ENCODE measurements around the gene CLK3. TPM values are rescaled to one million over a fixed set of nuclear protein-coding genes. Genes with fewer than 3 reads are reported as not detected.

CLK3 gene
- total and polyA plus RNA-seq, 4 experiments from 2014 or later, result 59.1 to 167 (median 128) TPM

DNA sequence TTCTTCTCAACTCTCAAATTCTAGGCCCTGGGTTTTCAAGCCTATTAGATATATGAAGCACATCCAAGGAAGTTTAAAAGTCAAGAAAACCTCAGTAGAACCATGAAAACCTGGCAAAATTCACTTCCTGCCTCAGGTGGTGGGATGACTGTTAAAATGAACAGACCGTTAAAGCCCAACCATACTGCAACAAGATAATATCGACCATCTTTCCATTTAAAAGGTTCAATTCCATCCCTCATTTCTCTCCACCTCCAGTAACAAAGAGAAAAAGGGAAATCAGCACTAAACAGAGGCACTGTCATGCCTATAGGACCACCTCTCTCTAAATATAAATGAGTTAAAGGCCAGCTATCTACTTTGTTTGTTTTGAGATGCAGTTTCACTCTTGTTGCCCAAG is 49.0 kb downstream of the CLK3 start:
- CTCF ChIA-PET (ENCODE audit: partially characterized antibody), result interaction anchor here (0.6 kb wide), 1 partner anchor 167 kb away, joined by 4 read pairs; no protein-coding TSS in a partner anchor
- H3K27ac Mint-ChIP-seq, result peak overlapping the region in 3 of 7 donors; percentile 22 to 74 (median 24)
- intact Hi-C loops (cut with micrococcal nuclease), result no loop called here
- no peaks in the 10 kb centered on the region for H3K27me3 Mint-ChIP-seq
- peaks cover 3% of the 10 kb centered on the region for H3K36me3 ChIP-seq (ENCODE audit: insufficient read depth, low read length)
- H3K9me3 ChIP-seq (ENCODE audit: control insufficient read depth in 1 of 2, low read length in 2 of 2), result no peaks in the 10 kb centered on the region
- POLR2A ChIA-PET (ENCODE audit: partially characterized antibody), result no interaction called here
- H3K4me1 Mint-ChIP-seq, result peaks cover 4 to 21% (median 19%) of the 10 kb centered on the region in 4 donors
- no peak for DNase-seq
- H3K4me1 ChIP-seq (ENCODE audit: insufficient read depth, low read length), result no peaks in the 10 kb centered on the region
- H3K27me3 ChIP-seq (ENCODE audit: insufficient read depth, low read length), result no peaks in the 10 kb centered on the region
- H3K4me3 Mint-ChIP-seq, result no peak overlapping the region
- H3K9me3 Mint-ChIP-seq, result no peaks in the 10 kb centered on the region
- no peak overlapping the region for H3K27ac ChIP-seq (ENCODE audit: low read depth, low read length)
- peaks cover 5 to 23% of the 10 kb centered on the region in 2 donors for H3K36me3 Mint-ChIP-seq
- H3K4me3 ChIP-seq (ENCODE audit: low read length in 2 of 2), result no peak overlapping the region

DNA sequence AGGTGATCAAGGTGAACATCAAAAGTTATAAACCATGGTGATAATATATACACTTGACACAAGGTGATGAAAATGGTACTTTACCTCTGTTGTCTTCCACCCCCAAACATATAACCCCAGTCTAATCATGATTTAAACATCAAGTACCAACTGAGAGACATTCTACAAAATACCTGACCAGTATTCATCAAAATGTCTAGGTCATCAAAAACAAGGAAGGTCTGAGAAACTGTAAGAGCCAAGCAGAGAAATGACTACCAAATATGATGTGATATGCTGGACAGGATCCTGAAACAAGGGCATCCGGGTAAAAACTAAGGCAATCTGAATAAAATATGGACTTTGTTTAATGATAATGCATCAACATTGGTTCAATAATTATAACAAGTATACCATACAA is 52.3 kb downstream of the CLK3 start:
- H3K4me3 Mint-ChIP-seq, result no peak overlapping the region
- H3K27me3 Mint-ChIP-seq, result no peaks in the 10 kb centered on the region
- Histone ChIP-seq H3K27me3 (ENCODE audit: insufficient read depth, low read length) (no peaks in the 10 kb centered on the region), H3K4me3 (ENCODE audit: low read length in 2 of 2) (no peak overlapping the region), H3K27ac (ENCODE audit: low read depth, low read length) (no peak overlapping the region), H3K9me3 (ENCODE audit: control insufficient read depth in 1 of 2, low read length in 2 of 2) (no peaks in the 10 kb centered on the region), H3K36me3 (ENCODE audit: insufficient read depth, low read length) (peaks cover 16% of the 10 kb centered on the region), H3K4me1 (ENCODE audit: insufficient read depth, low read length) (no peaks in the 10 kb centered on the region)
- peaks cover 4 to 14% (median 12%) of the 10 kb centered on the region in 4 donors for H3K4me1 Mint-ChIP-seq
- no peaks in the 10 kb centered on the region for H3K9me3 Mint-ChIP-seq
- peaks cover 21 to 40% of the 10 kb centered on the region in 2 donors for H3K36me3 Mint-ChIP-seq
- CTCF ChIA-PET (ENCODE audit: partially characterized antibody), result no interaction called here
- H3K27ac Mint-ChIP-seq, result peak overlapping the region in 1 of 7 donors; percentile 69
- no peak for DNase-seq
- POLR2A ChIA-PET (ENCODE audit: partially characterized antibody), result no interaction called here
- intact Hi-C loops (cut with micrococcal nuclease), result no loop called here

DNA sequence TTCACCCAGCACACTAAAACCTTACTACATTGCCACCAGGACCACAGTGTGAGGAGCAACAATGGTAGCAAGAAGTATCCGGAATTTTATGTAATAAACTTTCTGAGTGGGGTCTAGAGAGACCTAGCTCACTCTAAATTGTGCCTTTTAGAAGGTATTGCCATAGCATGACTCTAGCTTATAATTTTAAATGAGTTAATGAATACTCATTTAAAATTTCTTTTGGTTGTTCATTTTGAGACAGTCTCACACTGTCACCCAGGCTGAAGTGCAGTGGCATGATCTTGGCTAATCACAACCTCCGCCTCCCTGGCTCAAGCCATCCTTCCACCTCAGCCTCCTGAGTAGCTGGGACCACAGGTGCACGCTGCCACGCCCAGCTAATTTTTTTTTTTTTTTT is 54.0 kb downstream of the CLK3 start:
- ChIA-PET CTCF (ENCODE audit: partially characterized antibody) (interaction anchor here (0.6 to 2.4 kb wide), 2 partner anchors 31 to 34 kb away, joined by 3 to 8 read pairs; no protein-coding TSS in a partner anchor), POLR2A (ENCODE audit: partially characterized antibody) (no interaction called here)
- intact Hi-C loops (cut with micrococcal nuclease), result no loop called here
- H3K4me3 ChIP-seq (ENCODE audit: low read length in 2 of 2), result no peak overlapping the region
- H3K27ac Mint-ChIP-seq, result no peak overlapping the region
- H3K27me3 ChIP-seq (ENCODE audit: insufficient read depth, low read length), result no peaks in the 10 kb centered on the region
- peaks cover 26% of the 10 kb centered on the region for H3K36me3 ChIP-seq (ENCODE audit: insufficient read depth, low read length)
- H3K36me3 Mint-ChIP-seq, result peaks cover 32 to 52% of the 10 kb centered on the region in 2 donors
- no peak overlapping the region for H3K4me3 Mint-ChIP-seq
- H3K27ac ChIP-seq (ENCODE audit: low read depth, low read length), result no peak overlapping the region
- no peaks in the 10 kb centered on the region for H3K9me3 Mint-ChIP-seq
- H3K4me1 Mint-ChIP-seq, result peaks cover 0 to 14% (median 10%) of the 10 kb centered on the region in 4 donors
- no peak for DNase-seq
- no peaks in the 10 kb centered on the region for H3K9me3 ChIP-seq (ENCODE audit: control insufficient read depth in 1 of 2, low read length in 2 of 2)
- no peaks in the 10 kb centered on the region for H3K27me3 Mint-ChIP-seq
- no peaks in the 10 kb centered on the region for H3K4me1 ChIP-seq (ENCODE audit: insufficient read depth, low read length)

DNA sequence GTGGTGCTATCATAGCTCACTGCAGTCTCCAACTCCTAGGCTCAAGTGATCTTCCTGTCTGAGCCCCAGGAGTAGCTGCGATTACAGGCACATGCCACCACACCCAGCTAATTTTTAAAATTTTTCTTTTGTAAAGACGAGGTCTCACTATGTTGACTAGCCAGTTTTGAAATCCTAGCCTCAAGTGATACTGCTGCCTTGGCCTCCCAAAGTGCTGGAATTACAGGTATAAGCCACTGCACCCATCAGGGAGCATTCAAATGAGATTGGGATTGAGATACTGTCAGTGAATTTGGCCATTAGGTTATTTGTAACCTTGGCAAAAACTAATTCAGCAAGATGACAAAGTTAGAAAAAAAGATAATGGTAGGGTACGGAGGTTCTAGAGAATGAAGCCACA is 58.5 kb downstream of the CLK3 start:
- Mint-ChIP-seq H3K4me1 (peaks cover 5 to 18% (median 10%) of the 10 kb centered on the region in 4 donors), H3K36me3 (peaks cover 27 to 39% of the 10 kb centered on the region in 2 donors), H3K27me3 (no peaks in the 10 kb centered on the region), H3K4me3 (no peak overlapping the region), H3K9me3 (no peaks in the 10 kb centered on the region), H3K27ac (peak overlapping the region in 1 of 7 donors; percentile 11)
- CTCF ChIA-PET (ENCODE audit: partially characterized antibody), result no interaction called here
- H3K27ac ChIP-seq (ENCODE audit: low read depth, low read length), result no peak overlapping the region
- H3K4me3 ChIP-seq (ENCODE audit: low read length in 2 of 2), result no peak overlapping the region
- H3K4me1 ChIP-seq (ENCODE audit: insufficient read depth, low read length), result no peaks in the 10 kb centered on the region
- DNase-seq, result no peak
- intact Hi-C loops (cut with micrococcal nuclease), result no loop called here
- no peaks in the 10 kb centered on the region for H3K27me3 ChIP-seq (ENCODE audit: insufficient read depth, low read length)
- peaks cover 27% of the 10 kb centered on the region for H3K36me3 ChIP-seq (ENCODE audit: insufficient read depth, low read length)
- H3K9me3 ChIP-seq (ENCODE audit: control insufficient read depth in 1 of 2, low read length in 2 of 2), result no peaks in the 10 kb centered on the region
- POLR2A ChIA-PET (ENCODE audit: partially characterized antibody), result no interaction called here

DNA sequence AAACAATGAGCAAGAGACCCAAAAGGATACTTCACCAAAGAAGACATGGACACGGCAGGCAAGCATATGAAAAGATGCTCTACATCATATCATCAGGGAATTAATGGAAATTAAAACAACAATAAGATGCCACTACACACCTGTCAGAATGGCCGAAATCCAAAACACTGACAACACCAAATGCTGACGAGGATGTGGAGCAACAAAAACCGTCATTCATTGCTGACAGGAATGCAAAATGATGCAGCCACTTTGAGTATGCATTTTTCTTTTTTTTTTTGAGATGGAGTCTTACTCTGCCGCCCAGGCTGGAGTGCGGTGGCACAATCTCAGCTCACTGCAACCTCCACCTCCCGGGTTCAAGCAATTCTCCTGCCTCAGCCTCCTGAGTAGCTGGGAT is 61.2 kb downstream of the CLK3 start:
- H3K27ac Mint-ChIP-seq, result peak overlapping the region in 1 of 7 donors; percentile 1
- H3K4me3 Mint-ChIP-seq, result no peak overlapping the region
- POLR2A ChIA-PET (ENCODE audit: partially characterized antibody), result no interaction called here
- no peaks in the 10 kb centered on the region for H3K9me3 Mint-ChIP-seq
- CTCF ChIA-PET (ENCODE audit: partially characterized antibody), result no interaction called here
- no peak overlapping the region for H3K4me3 ChIP-seq (ENCODE audit: low read length in 2 of 2)
- H3K4me1 Mint-ChIP-seq, result peaks cover 5 to 23% (median 15%) of the 10 kb centered on the region in 4 donors
- peaks cover 21 to 27% of the 10 kb centered on the region in 2 donors for H3K36me3 Mint-ChIP-seq
- intact Hi-C loops (cut with micrococcal nuclease), result no loop called here
- no peaks in the 10 kb centered on the region for H3K27me3 ChIP-seq (ENCODE audit: insufficient read depth, low read length)
- H3K4me1 ChIP-seq (ENCODE audit: insufficient read depth, low read length), result no peaks in the 10 kb centered on the region
- no peaks in the 10 kb centered on the region for H3K27me3 Mint-ChIP-seq
- H3K27ac ChIP-seq (ENCODE audit: low read depth, low read length), result no peak overlapping the region
- no peak for DNase-seq
- H3K36me3 ChIP-seq (ENCODE audit: insufficient read depth, low read length), result peaks cover 20% of the 10 kb centered on the region
- no peaks in the 10 kb centered on the region for H3K9me3 ChIP-seq (ENCODE audit: control insufficient read depth in 1 of 2, low read length in 2 of 2)

Other genes starting within 250 kb of the CLK3 start
- gene CYP11A1, start 248.2 kb upstream of the CLK3 start, total RNA-seq, result not detected
- not detected for gene CYP11A1, start 248.2 kb upstream of the CLK3 start, polyA plus RNA-seq
- 1 to 10 TPM; 1.2 to 1.9 TPM for gene SEMA7A, start 181.9 kb upstream of the CLK3 start, total RNA-seq
- under 1 TPM in 1 of 2 donors, not detected in 1; 0.10 TPM for gene SEMA7A, start 181.9 kb upstream of the CLK3 start, polyA plus RNA-seq
- 10 to 100 TPM; 36.4 to 42.4 TPM for gene UBL7, start 154.7 kb upstream of the CLK3 start, total RNA-seq
- gene UBL7, start 154.7 kb upstream of the CLK3 start, polyA plus RNA-seq, result 10 to 100 TPM; 90.5 to 96.5 TPM
- 10 to 100 TPM; 32.9 TPM for gene ARID3B, start 74.6 kb upstream of the CLK3 start, total RNA-seq
- 10 to 100 TPM in 1 of 2 donors, 1 to 10 TPM in 1; 4.1 to 16.1 TPM for gene ARID3B, start 74.6 kb upstream of the CLK3 start, polyA plus RNA-seq
- gene EDC3, start 80.2 kb downstream of the CLK3 start, total RNA-seq, result 10 to 100 TPM; 40.6 to 40.7 TPM
- gene EDC3, start 80.2 kb downstream of the CLK3 start, polyA plus RNA-seq, result 10 to 100 TPM; 22.9 to 28.2 TPM
- under 1 TPM; 0.11 to 0.26 TPM for gene CYP1A1, start 109.7 kb downstream of the CLK3 start, total RNA-seq
- not detected for gene CYP1A1, start 109.7 kb downstream of the CLK3 start, polyA plus RNA-seq
- gene CYP1A2, start 133.0 kb downstream of the CLK3 start, total RNA-seq, result not detected
- not detected for gene CYP1A2, start 133.0 kb downstream of the CLK3 start, polyA plus RNA-seq
- gene CSK, start 166.2 kb downstream of the CLK3 start, total RNA-seq, result 100 to 1,000 TPM; 234 to 247 TPM
- gene CSK, start 166.2 kb downstream of the CLK3 start, polyA plus RNA-seq, result 100 to 1,000 TPM in 1 of 2 donors, 10 to 100 TPM in 1; 72.5 to 125 TPM
- under 1 TPM; 0.23 to 0.39 TPM for gene LMAN1L, start 197.0 kb downstream of the CLK3 start, total RNA-seq
- not detected for gene LMAN1L, start 197.0 kb downstream of the CLK3 start, polyA plus RNA-seq
- not detected for gene CPLX3, start 210.8 kb downstream of the CLK3 start, total RNA-seq
- not detected for gene CPLX3, start 210.8 kb downstream of the CLK3 start, polyA plus RNA-seq
- gene ULK3, start 227.3 kb downstream of the CLK3 start, total RNA-seq, result 10 to 100 TPM; 84.9 to 88.3 TPM
- gene ULK3, start 227.3 kb downstream of the CLK3 start, polyA plus RNA-seq, result 10 to 100 TPM; 33.6 to 38.5 TPM

All from CD4-positive, alpha-beta memory T cell (primary cell).